ENCODE measurements around the gene MCOLN1.

GRCh38 chr19:7524523-7524922 lies 2.1 kb downstream of the MCOLN1 start:
- no peak for TF ChIP-seq CTCF (conservative IDR thresholded peaks at IDR 0.05; ENCODE audit: low read depth, low read length)
- TF ChIP-seq EZH2 (IDR thresholded peaks at IDR 0.05; ENCODE audit: borderline replicate concordance, low read depth, low read length, poor library complexity, severe bottlenecking) = no peak

Measured in A673 (cell line).